Right atrium auricular region (tissue), 2 donors: ENCODE results near the gene CBLN4. TPM values are rescaled to one million over a fixed set of nuclear protein-coding genes. Genes with fewer than 3 reads are reported as not detected.
A peak's percentile ranks its signal among the peaks of the same experiment; 100 is the strongest.

Source experiments
- DNase-seq: peaks from one replicate; pipeline ENCODE4 v3.0.0-alpha.2; 2019; ENCODE audit warnings: low spot score
- H3K27ac ChIP-seq, 2 donors: fragments of 200-600 bp; sonication (generic); 1 replicate in 1 of 2; 2 replicates in 1 of 2; pipeline ENCODE4 v1.5.1; 2016 to 2019
- H3K27me3 ChIP-seq, 2 donors: fragments of 200-600 bp; sonication (generic); one replicate each; pipeline versions ENCODE4 v1.5.1 to v1.6.0; 2017 to 2019
- H3K36me3 ChIP-seq: fragments of 200-600 bp; sonication (generic); one replicate; pipeline ENCODE4 v1.5.1; 2016
- H3K4me1 ChIP-seq, 2 donors: fragments of 200-600 bp; sonication (generic); one replicate each; pipeline versions ENCODE4 v1.5.1 to v1.6.0; 2017 to 2019
- H3K4me3 ChIP-seq, 2 donors: fragments of 200-600 bp; sonication (generic); 1 replicate in 1 of 2; 2 replicates in 1 of 2; pipeline ENCODE4 v1.5.1; 2017 to 2019; ENCODE audit warnings: mild to moderate bottlenecking in 1 of 2, moderate library complexity in 1 of 2
- H3K9me3 ChIP-seq, 2 donors: fragments of 200-600 bp; sonication (generic); one replicate each; pipeline ENCODE4 v1.5.1; 2019
- total RNA-seq, 2 donors: library from RNA; depleted of rRNA; stranded (reverse); fragments of >200 nt; gene quantifications; one replicate each; pipeline ENCODE4 v1.1.0, GENCODE V29; 2016
- TF ChIP-seq, protein P1 (sequence below), 2 donors: fragments of 200-600 bp; sonication (generic); IDR thresholded peaks; one replicate each; pipeline ENCODE4 v1.5.1; 2019; ENCODE audit warnings: antibody characterized with exemption in 2 of 2

The CBLN4 gene
- not detected for total RNA-seq

DNA sequence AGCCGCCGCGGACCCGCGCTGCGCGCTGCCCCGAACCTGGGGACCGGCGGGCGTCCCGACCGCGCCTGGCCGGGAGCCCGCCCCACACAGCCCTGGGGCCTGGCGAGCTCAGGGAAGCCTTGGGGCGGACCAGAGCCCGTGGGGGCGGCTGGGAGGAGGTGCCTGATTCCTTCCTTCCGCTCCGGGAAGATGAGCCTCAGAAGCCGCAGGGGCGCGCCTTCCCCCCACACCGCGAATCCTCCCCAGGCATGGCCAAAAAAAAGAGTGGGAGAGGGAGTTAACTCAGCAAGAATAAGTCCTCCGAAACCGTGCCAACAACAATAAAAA is at the start of gene CBLN4:
TSS of gene CBLN4 (minus strand) at position 131 of the 327 bp plus-strand sequence. CDS start 1,348 bp downstream, outside the sequence.
- Histone ChIP-seq H3K4me1 (peaks cover 0 to 19% of the 10 kb centered on the region in 2 donors), H3K9me3 (no peaks in the 10 kb centered on the region), H3K27ac (no peak within 1 kb of the TSS), H3K36me3 (no peaks in the 10 kb centered on the region), H3K4me3 (peak within 1 kb of the TSS in 1 of 2 donors; percentile 6), H3K27me3 (peaks cover 2 to 23% of the 10 kb centered on the region in 2 donors)
- TF ChIP-seq, protein P1, sequence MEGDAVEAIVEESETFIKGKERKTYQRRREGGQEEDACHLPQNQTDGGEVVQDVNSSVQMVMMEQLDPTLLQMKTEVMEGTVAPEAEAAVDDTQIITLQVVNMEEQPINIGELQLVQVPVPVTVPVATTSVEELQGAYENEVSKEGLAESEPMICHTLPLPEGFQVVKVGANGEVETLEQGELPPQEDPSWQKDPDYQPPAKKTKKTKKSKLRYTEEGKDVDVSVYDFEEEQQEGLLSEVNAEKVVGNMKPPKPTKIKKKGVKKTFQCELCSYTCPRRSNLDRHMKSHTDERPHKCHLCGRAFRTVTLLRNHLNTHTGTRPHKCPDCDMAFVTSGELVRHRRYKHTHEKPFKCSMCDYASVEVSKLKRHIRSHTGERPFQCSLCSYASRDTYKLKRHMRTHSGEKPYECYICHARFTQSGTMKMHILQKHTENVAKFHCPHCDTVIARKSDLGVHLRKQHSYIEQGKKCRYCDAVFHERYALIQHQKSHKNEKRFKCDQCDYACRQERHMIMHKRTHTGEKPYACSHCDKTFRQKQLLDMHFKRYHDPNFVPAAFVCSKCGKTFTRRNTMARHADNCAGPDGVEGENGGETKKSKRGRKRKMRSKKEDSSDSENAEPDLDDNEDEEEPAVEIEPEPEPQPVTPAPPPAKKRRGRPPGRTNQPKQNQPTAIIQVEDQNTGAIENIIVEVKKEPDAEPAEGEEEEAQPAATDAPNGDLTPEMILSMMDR (IDR thresholded peaks at IDR 0.05): no peak
- no peak for DNase-seq

DNA sequence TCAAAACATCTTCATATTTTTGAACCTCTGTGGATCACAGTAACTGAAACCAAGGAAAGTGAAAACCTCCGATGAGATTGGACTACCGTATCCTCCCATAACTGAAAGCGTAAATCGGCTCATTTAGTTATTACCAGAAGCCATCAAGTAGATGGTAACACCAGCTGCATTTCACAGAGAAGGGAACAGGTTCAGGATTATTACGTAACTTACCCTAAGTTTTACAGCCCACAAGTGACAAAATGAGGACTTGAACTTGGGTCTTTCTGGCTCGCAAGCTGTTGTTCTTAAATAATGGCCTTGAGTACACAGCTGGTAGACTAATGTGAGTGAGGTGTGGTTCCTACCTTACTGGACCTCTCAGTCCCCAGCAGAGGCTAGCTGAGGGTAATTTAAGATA is 37.9 kb upstream of the CBLN4 start:
- H3K36me3 ChIP-seq: no peaks in the 10 kb centered on the region
- TF ChIP-seq, protein P1 (IDR thresholded peaks at IDR 0.05): no peak
- H3K27me3 ChIP-seq: no peaks in the 10 kb centered on the region
- no peaks in the 10 kb centered on the region for H3K4me1 ChIP-seq
- H3K27ac ChIP-seq: no peak overlapping the region
- H3K4me3 ChIP-seq: no peak overlapping the region
- no peak for DNase-seq
- H3K9me3 ChIP-seq: no peaks in the 10 kb centered on the region

DNA sequence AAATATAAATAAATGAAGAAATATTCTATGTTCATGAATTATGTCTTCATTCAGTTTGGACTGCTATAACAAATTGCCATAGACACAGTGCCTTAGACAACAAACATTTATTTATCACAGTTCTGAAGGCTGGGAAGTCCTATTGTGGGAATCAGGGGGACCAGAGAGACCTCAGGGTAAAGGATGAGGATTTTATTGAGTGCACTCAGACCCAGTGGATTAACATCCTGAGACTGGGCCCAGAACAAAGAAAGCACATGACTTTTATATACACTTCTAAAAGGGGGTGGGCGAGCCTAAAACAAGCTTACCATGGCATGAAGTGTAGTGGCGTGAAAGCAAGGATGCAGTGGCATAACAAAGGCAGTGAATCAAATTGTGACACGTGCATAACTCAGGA is 26.9 kb upstream of the CBLN4 start:
- Histone ChIP-seq H3K27ac (no peak overlapping the region), H3K9me3 (peaks cover 17 to 44% of the 10 kb centered on the region in 2 donors), H3K27me3 (no peaks in the 10 kb centered on the region), H3K4me1 (no peaks in the 10 kb centered on the region), H3K4me3 (no peak overlapping the region), H3K36me3 (no peaks in the 10 kb centered on the region)
- DNase-seq: no peak
- TF ChIP-seq, protein P1 (IDR thresholded peaks at IDR 0.05): no peak

DNA sequence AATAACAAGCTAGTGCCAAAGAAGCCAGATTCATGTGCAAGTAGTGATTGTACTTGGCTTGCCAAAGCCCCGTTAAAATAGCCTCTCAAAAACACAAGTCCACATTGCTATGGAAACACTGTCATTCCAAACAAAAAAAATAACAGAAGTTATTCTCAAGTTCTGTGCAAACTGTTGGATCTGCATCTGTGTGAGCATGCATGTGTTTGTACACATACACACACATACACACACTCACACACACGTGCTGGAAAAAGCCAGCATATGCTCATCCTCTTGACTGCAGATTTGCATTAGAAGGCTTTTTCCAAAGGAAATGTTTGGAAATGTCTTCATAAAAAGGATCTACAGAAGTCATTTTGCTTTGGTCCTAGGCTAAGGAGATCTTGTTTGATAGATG is 13.4 kb upstream of the CBLN4 start:
- H3K27ac ChIP-seq: no peak overlapping the region
- TF ChIP-seq, protein P1 (IDR thresholded peaks at IDR 0.05): no peak
- no peaks in the 10 kb centered on the region for H3K9me3 ChIP-seq
- no peak overlapping the region for H3K4me3 ChIP-seq
- DNase-seq: no peak
- H3K27me3 ChIP-seq: no peaks in the 10 kb centered on the region
- H3K4me1 ChIP-seq: no peaks in the 10 kb centered on the region
- H3K36me3 ChIP-seq: no peaks in the 10 kb centered on the region

DNA sequence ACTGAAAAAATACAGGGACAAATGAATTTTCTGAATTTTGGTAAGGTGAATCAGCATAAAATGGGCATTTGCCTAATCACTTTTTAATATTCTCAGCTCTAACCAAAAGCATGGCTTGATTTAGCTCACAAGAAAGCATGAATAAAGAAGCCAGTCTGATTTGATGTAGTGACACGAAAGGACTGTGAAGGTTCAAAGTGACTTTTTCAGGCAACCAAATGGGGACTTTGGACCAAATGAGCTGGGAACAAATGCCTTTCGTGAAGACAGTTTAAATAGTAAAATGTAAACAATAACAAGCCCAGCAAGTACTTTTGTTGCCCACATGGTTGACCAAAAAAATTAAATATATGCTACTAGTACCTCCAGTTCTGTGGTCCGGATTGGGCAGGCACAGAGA is 12.9 kb upstream of the CBLN4 start:
- no peaks in the 10 kb centered on the region for H3K4me1 ChIP-seq
- H3K27ac ChIP-seq: no peak overlapping the region
- no peaks in the 10 kb centered on the region for H3K9me3 ChIP-seq
- no peak for DNase-seq
- H3K27me3 ChIP-seq: no peaks in the 10 kb centered on the region
- no peaks in the 10 kb centered on the region for H3K36me3 ChIP-seq
- H3K4me3 ChIP-seq: no peak overlapping the region
- TF ChIP-seq, protein P1 (IDR thresholded peaks at IDR 0.05): no peak

DNA sequence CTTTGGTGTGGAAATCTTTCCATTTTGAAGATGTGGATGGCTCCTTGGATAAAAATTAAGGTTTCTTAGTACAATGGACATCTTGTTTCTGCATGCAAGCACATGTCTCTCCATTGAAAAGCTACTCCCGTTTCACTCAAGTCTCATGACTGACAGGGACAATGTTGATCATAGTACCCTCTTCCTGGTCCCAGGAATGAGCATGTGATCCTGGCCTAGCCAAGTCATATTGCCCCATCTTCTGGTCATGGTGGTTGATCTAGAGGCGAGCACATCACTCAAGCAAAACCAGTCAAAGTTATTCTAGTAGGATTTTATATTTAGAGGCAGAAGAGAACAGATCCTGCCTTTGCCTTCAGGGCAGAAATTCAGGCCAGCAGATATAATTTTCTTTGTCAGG is 12.2 kb upstream of the CBLN4 start:
- Histone ChIP-seq H3K27ac (no peak overlapping the region), H3K27me3 (no peaks in the 10 kb centered on the region), H3K4me3 (no peak overlapping the region), H3K4me1 (no peaks in the 10 kb centered on the region), H3K36me3 (no peaks in the 10 kb centered on the region), H3K9me3 (no peaks in the 10 kb centered on the region)
- no peak for DNase-seq
- TF ChIP-seq, protein P1 (IDR thresholded peaks at IDR 0.05): no peak
